GM23338 (cell line): Measurements from ENCODE around the gene DUSP3. TPM values are rescaled to one million over a fixed set of nuclear protein-coding genes. Genes with fewer than 3 reads are reported as not detected.

Experiments
- ATAC-seq: fragments of 200-7000 bp; cut with Tn5 transposase; 3 replicates; pipeline ENCODE4 v1.9.1; 2020
- DNase-seq: peaks from one replicate; pipeline ENCODE4 v3.0.0-alpha.2; 2015; ENCODE audit warnings: low spot score
- H2AFZ ChIP-seq: fragments of 200-600 bp; sonication (generic); 2 replicates; pipeline ENCODE4 v1.8.0; 2016; ENCODE audit warnings: antibody characterized with exemption, mild to moderate bottlenecking, moderate library complexity
- H3F3A ChIP-seq: fragments of 200-600 bp; sonication (generic); replicated peaks from 2 replicates; pipeline ENCODE4 v1.8.0; 2017; ENCODE audit warnings: antibody characterized with exemption, mixed run types, low read depth
- H3K27ac ChIP-seq: fragments of 200-600 bp; sonication (generic); 2 replicates; pipeline ENCODE4 v1.6.1; 2016; ENCODE audit warnings: low read depth
- H3K27me3 ChIP-seq: fragments of 200-600 bp; sonication (generic); 2 replicates; pipeline ENCODE4 v1.8.0; 2016; ENCODE audit warnings: mild to moderate bottlenecking, mixed run types, moderate library complexity; ENCODE audit not compliant: insufficient read depth
- H3K36me3 ChIP-seq: fragments of 200-600 bp; sonication (generic); 2 replicates; pipeline ENCODE4 v1.8.0; 2016; ENCODE audit warnings: mild to moderate bottlenecking; ENCODE audit not compliant: insufficient read depth
- H3K4me1 ChIP-seq: fragments of 200-600 bp; sonication (generic); 2 replicates; pipeline ENCODE4 v1.8.0; 2016; ENCODE audit warnings: mild to moderate bottlenecking, moderate library complexity; ENCODE audit not compliant: insufficient read depth
- H3K4me2 ChIP-seq: fragments of 200-600 bp; sonication (generic); 2 replicates; pipeline ENCODE4 v1.7.1; 2017; ENCODE audit warnings: mixed run types
- H3K4me3 ChIP-seq: fragments of 200-600 bp; sonication (generic); 2 replicates; pipeline ENCODE4 v1.6.1; 2016; ENCODE audit warnings: mixed run types
- H3K79me2 ChIP-seq: fragments of 200-600 bp; sonication (generic); replicated peaks from 2 replicates; pipeline ENCODE4 v1.8.0; 2017; ENCODE audit warnings: mild to moderate bottlenecking; ENCODE audit not compliant: insufficient read depth
- H3K9me2 ChIP-seq: fragments of 200-600 bp; sonication (generic); 2 replicates; pipeline ENCODE4 v1.8.0; 2017; ENCODE audit not compliant: insufficient read depth
- H4K20me1 ChIP-seq: fragments of 200-600 bp; sonication (generic); replicated peaks from 2 replicates; pipeline ENCODE4 v1.8.0; 2017; ENCODE audit warnings: mild to moderate bottlenecking; ENCODE audit not compliant: insufficient read depth
- H3K27ac Mint-ChIP-seq: 2 replicates; pipeline ENCODE4 v1.8.0; 2020; ENCODE audit warnings: inconsistent platforms, mild to moderate bottlenecking, moderate library complexity, mixed read lengths
- H3K27me3 Mint-ChIP-seq: 3 replicates; pipeline ENCODE4 v1.8.0; 2022; ENCODE audit warnings: low read depth, mild to moderate bottlenecking, moderate library complexity, mixed read lengths, inconsistent platforms; ENCODE audit not compliant: insufficient read depth, poor library complexity
- H3K36me3 Mint-ChIP-seq: 3 replicates; pipeline ENCODE4 v1.8.0; 2021; ENCODE audit warnings: low read depth, mild to moderate bottlenecking, inconsistent platforms, moderate library complexity, mixed read lengths
- H3K4me1 Mint-ChIP-seq: 3 replicates; pipeline ENCODE4 v1.8.0; 2020; ENCODE audit warnings: mild to moderate bottlenecking, inconsistent platforms, mixed read lengths
- H3K4me3 Mint-ChIP-seq: 3 replicates; pipeline ENCODE4 v1.8.0; 2021; ENCODE audit warnings: moderate library complexity, mild to moderate bottlenecking, inconsistent platforms, mixed read lengths
- H3K9me3 Mint-ChIP-seq: 3 replicates; pipeline ENCODE4 v1.8.0; 2020; ENCODE audit warnings: moderate library complexity, mild to moderate bottlenecking, inconsistent platforms, mixed read lengths
- CREB1 ChIP-seq: fragments of 250-450 bp; sonication (Bioruptor Pico); IDR thresholded peaks from 2 replicates; pipeline ENCODE4 v1.5.0; 2020; ENCODE audit warnings: low read depth, mild to moderate bottlenecking, moderate library complexity
- EZH2phosphoT487 ChIP-seq: fragments of 200-600 bp; sonication (generic); IDR thresholded peaks from one replicate; pipeline ENCODE4 v1.8.1; 2018; ENCODE audit warnings: antibody characterized with exemption; ENCODE audit not compliant: unreplicated experiment
- JUNB ChIP-seq: IDR thresholded peaks from one replicate; pipeline ENCODE4 v1.6.1; 2016; ENCODE audit warnings: antibody characterized with exemption; ENCODE audit not compliant: unreplicated experiment
- NANOG ChIP-seq: IDR thresholded peaks from 2 replicates; pipeline ENCODE4 v1.6.1; 2016; ENCODE audit warnings: antibody characterized with exemption, borderline replicate concordance
- POLR2AphosphoS5 ChIP-seq: IDR thresholded peaks from 2 replicates; pipeline ENCODE4 v1.6.1; 2016; ENCODE audit warnings: antibody characterized with exemption, low read depth
- STAT1 ChIP-seq: IDR thresholded peaks from one replicate; pipeline ENCODE4 v1.6.1; 2016; ENCODE audit warnings: antibody characterized with exemption; ENCODE audit not compliant: unreplicated experiment
- ZNF114 ChIP-seq: fragments of 250-450 bp; sonication (Bioruptor Pico); IDR thresholded peaks from 2 replicates; pipeline ENCODE4 v1.5.0; 2020; ENCODE audit warnings: mild to moderate bottlenecking, moderate library complexity
- ZNF331 ChIP-seq: fragments of 250-450 bp; sonication (Bioruptor Pico); IDR thresholded peaks from 2 replicates; pipeline ENCODE4 v1.5.0; 2020; ENCODE audit warnings: low read depth, mild to moderate bottlenecking, moderate library complexity
- polyA plus RNA-seq: library from polyadenylated mRNA; unstranded; fragments of >200 nt; fragmentation: Nextera tagmentation; extraction: Ambion mirVana; gene quantifications from 2 replicates; pipeline ENCODE4 v1.2.1, GENCODE V29; 2016
- total RNA-seq: library from RNA; depleted of rRNA; stranded (reverse); fragments of >200 nt; shearing (Covaris generic); gene quantifications from 2 replicates; pipeline ENCODE4 v1.2.3, GENCODE V29; 2014
- TF ChIP-seq, protein P1 (sequence below), 2 experiments: fragments of 200-600 bp in 1 of 2; sonication (generic) in 1 of 2; conservative IDR thresholded peaks; 2 replicates each; pipeline versions ENCODE4 v1.5.1 to v1.6.1; 2016 to 2017; ENCODE audit warnings: antibody characterized with exemption in 2 of 2, low read depth in 2 of 2, mild to moderate bottlenecking in 2 of 2, moderate library complexity in 1 of 2
- TF ChIP-seq, protein P2 (sequence below): IDR thresholded peaks from one replicate; pipeline ENCODE4 v1.6.1; 2018; ENCODE audit warnings: antibody characterized with exemption; ENCODE audit not compliant: unreplicated experiment
- TF ChIP-seq, protein P3 (sequence below): IDR thresholded peaks from 2 replicates; pipeline ENCODE4 v1.6.1; 2016; ENCODE audit warnings: antibody characterized with exemption

The DUSP3 gene
- total and polyA plus RNA-seq, 2 experiments from 2014 or later: 14.7 to 22.1 TPM

DNA sequence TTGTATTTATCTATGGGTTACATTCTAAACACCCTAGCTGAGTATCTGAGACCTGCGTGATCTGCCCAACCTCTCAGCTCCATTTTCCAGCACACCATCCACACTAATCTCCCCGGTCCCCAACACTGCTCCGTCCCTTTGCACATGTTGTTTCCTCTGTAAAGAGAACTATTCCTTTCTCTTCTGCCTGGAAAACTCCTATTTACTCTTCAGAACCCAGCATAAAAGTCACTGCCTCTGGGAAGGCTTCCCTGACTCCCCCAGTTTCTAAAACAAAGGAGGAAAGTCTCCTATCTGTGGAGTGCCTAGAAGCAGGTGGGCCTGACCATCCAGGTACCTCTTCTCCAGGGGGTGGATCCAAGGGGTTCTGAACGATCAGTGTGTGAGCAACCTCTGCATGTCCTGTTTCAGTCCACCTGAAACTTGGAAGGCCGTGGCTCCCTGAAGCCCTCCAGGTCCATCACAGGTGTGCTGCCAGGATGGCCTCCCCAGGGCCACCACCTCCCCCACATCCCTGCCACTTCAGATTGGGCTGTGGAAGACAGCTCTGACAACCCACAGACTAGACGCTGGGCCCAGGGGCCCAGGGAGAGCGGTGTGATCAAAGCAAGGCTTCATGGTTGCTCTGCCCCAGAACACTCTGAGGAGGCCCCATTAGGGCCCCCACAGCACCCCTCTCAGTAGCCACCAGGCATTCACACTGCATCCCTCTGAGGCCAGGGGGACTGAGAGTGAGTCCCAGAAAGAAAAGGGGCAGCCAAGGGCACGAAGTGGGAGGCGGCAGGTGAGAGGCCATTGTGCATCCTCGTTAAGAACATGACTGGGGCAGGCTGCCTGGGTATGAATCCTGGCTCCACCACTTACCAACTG, 33.9 kb upstream of the DUSP3 start (continued):
- TF ChIP-seq, protein P1, sequence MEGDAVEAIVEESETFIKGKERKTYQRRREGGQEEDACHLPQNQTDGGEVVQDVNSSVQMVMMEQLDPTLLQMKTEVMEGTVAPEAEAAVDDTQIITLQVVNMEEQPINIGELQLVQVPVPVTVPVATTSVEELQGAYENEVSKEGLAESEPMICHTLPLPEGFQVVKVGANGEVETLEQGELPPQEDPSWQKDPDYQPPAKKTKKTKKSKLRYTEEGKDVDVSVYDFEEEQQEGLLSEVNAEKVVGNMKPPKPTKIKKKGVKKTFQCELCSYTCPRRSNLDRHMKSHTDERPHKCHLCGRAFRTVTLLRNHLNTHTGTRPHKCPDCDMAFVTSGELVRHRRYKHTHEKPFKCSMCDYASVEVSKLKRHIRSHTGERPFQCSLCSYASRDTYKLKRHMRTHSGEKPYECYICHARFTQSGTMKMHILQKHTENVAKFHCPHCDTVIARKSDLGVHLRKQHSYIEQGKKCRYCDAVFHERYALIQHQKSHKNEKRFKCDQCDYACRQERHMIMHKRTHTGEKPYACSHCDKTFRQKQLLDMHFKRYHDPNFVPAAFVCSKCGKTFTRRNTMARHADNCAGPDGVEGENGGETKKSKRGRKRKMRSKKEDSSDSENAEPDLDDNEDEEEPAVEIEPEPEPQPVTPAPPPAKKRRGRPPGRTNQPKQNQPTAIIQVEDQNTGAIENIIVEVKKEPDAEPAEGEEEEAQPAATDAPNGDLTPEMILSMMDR (conservative IDR thresholded peaks at IDR 0.05; ENCODE audit: low read depth in 2 of 2): no peak
- no peak for TF ChIP-seq CREB1 (CRISPR knock-in tag)

DNA sequence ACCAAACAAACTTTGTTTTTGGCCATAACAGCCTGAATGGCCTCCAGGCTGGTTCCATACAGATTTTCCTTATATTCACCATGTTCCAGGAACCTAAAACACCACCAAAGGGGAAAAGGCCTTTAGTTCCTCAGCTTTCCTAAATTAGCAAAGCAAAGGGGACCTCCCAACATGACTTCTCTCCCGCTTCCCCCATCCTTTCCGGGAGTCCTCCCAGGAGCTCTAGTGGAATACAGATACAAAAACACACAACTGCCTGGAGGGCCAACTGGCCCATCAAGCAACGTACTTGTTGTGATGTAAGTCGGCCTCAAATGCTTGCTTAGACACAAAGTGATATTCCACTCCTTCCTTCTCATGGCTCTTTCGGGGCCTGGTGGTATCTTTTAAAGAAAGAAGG, 32.0 kb upstream of the DUSP3 start:
- Mint-ChIP-seq H3K27me3 (peaks cover 4% of the 10 kb centered on the region), H3K36me3 (peaks cover 8% of the 10 kb centered on the region; the same call in 2 of the 3 replicates), H3K9me3 (no peaks in the 10 kb centered on the region), H3K27ac (no peak overlapping the region), H3K4me1 (peaks cover 19% of the 10 kb centered on the region), H3K4me3 (no peak overlapping the region)
- no peak overlapping the region for H3K4me3 ChIP-seq
- no peaks in the 10 kb centered on the region for H4K20me1 ChIP-seq
- no peak for ATAC-seq
- no peak for DNase-seq
- H3K4me2 ChIP-seq: peak overlapping the region; percentile 38; the same call in 1 of the 2 replicates
- no peaks in the 10 kb centered on the region for H3K27me3 ChIP-seq
- H3F3A ChIP-seq: no peaks in the 10 kb centered on the region
- H3K27ac ChIP-seq: no peak overlapping the region
- TF ChIP-seq, protein P2, sequence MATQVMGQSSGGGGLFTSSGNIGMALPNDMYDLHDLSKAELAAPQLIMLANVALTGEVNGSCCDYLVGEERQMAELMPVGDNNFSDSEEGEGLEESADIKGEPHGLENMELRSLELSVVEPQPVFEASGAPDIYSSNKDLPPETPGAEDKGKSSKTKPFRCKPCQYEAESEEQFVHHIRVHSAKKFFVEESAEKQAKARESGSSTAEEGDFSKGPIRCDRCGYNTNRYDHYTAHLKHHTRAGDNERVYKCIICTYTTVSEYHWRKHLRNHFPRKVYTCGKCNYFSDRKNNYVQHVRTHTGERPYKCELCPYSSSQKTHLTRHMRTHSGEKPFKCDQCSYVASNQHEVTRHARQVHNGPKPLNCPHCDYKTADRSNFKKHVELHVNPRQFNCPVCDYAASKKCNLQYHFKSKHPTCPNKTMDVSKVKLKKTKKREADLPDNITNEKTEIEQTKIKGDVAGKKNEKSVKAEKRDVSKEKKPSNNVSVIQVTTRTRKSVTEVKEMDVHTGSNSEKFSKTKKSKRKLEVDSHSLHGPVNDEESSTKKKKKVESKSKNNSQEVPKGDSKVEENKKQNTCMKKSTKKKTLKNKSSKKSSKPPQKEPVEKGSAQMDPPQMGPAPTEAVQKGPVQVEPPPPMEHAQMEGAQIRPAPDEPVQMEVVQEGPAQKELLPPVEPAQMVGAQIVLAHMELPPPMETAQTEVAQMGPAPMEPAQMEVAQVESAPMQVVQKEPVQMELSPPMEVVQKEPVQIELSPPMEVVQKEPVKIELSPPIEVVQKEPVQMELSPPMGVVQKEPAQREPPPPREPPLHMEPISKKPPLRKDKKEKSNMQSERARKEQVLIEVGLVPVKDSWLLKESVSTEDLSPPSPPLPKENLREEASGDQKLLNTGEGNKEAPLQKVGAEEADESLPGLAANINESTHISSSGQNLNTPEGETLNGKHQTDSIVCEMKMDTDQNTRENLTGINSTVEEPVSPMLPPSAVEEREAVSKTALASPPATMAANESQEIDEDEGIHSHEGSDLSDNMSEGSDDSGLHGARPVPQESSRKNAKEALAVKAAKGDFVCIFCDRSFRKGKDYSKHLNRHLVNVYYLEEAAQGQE: no peak
- H2AFZ ChIP-seq: no peak overlapping the region
- no peaks in the 10 kb centered on the region for H3K9me2 ChIP-seq
- H3K36me3 ChIP-seq: no peaks in the 10 kb centered on the region
- H3K4me1 ChIP-seq: no peaks in the 10 kb centered on the region; the same call in 1 of the 2 replicates
- H3K79me2 ChIP-seq: no peaks in the 10 kb centered on the region

DNA sequence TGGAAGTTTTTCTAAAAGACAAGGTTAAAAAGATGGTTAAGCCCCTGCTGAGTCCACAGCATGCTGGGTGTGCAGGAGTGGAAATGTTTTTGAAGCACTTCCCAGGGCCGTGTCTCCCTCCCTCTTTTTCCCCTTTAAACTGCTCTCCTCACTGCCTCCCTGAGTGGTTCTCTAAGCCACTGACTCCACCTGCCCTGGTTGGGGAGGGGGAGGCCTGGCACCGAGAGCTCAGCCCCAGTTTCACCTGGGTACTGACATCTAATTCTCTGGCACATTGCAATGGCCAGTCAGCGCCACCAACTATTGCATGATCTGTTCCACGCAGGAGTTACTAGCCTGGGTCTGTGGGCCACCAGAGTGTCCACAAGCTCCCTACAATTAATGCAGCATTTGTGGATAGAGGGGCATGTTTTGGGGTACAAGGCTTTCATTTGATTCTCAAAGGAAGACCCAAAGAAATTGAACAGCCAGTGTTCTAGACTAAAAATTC, 31.5 kb upstream of the DUSP3 start:
- H3K27me3 Mint-ChIP-seq: peaks cover 4% of the 10 kb centered on the region
- Histone ChIP-seq H3K9me2 (no peaks in the 10 kb centered on the region), H3K4me2 (no peak overlapping the region), H3K27ac (no peak overlapping the region), H3K4me1 (no peaks in the 10 kb centered on the region; the same call in 1 of the 2 replicates), H3K79me2 (no peaks in the 10 kb centered on the region), H2AFZ (no peak overlapping the region), H3F3A (no peaks in the 10 kb centered on the region), H3K36me3 (no peaks in the 10 kb centered on the region), H4K20me1 (no peaks in the 10 kb centered on the region), H3K4me3 (no peak overlapping the region), H3K27me3 (no peaks in the 10 kb centered on the region)
- ATAC-seq (no peak), DNase-seq (no peak)
- no peak overlapping the region for H3K27ac Mint-ChIP-seq
- no peak overlapping the region for H3K4me3 Mint-ChIP-seq
- H3K4me1 Mint-ChIP-seq: peaks cover 20% of the 10 kb centered on the region
- peaks cover 8% of the 10 kb centered on the region; the same call in 2 of the 3 replicates for H3K36me3 Mint-ChIP-seq
- H3K9me3 Mint-ChIP-seq: no peaks in the 10 kb centered on the region
- TF ChIP-seq, protein P3, sequence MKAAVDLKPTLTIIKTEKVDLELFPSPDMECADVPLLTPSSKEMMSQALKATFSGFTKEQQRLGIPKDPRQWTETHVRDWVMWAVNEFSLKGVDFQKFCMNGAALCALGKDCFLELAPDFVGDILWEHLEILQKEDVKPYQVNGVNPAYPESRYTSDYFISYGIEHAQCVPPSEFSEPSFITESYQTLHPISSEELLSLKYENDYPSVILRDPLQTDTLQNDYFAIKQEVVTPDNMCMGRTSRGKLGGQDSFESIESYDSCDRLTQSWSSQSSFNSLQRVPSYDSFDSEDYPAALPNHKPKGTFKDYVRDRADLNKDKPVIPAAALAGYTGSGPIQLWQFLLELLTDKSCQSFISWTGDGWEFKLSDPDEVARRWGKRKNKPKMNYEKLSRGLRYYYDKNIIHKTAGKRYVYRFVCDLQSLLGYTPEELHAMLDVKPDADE: no peak
- no peak for TF ChIP-seq STAT1
- TF ChIP-seq, protein P2: no peak
- no peak for TF ChIP-seq ZNF114 (CRISPR knock-in tag)
- TF ChIP-seq NANOG: no peak
- TF ChIP-seq EZH2phosphoT487: no peak
- no peak for TF ChIP-seq CREB1 (CRISPR knock-in tag)
- no peak for TF ChIP-seq POLR2AphosphoS5
- no peak for TF ChIP-seq ZNF331 (CRISPR knock-in tag)
- no peak for TF ChIP-seq JUNB
